GM12878 (cell line): ENCODE data around the gene DIP2C. TPM values are rescaled to one million over a fixed set of nuclear protein-coding genes. Genes with fewer than 3 reads are reported as not detected.

Source experiments
- ATAC-seq: fragments of 200-7000 bp; cut with Tn5 transposase; 3 replicates; pipeline ENCODE4 v1.9.1; 2020; ENCODE audit warnings: mild to moderate bottlenecking, moderate library complexity
- BruUV-seq: library from RNA; stranded (reverse); fragments of 400-500 nt; replicated peaks from 2 replicates; lab custom pipeline; 2021; lab: Mats Ljungman, UMichigan
- CTCF ChIA-PET: fragments of 300-600 bp; sonication (Branson Sonifier 250); formaldehyde crosslinking; extraction: SDS; loops from one replicate; lab custom pipeline; 2021; ENCODE audit warnings: inconsistent platforms; lab: Yijun Ruan, JAX
- POLR2A ChIA-PET: fragments of 350-600 bp; formaldehyde crosslinking; extraction: SDS; loops from one replicate; lab custom pipeline; 2021; ENCODE audit warnings: inconsistent platforms; lab: Charles Lee
- RAD21 ChIA-PET: fragments of 300-600 bp; sonication (Branson Sonifier 250); formaldehyde crosslinking; loops from one replicate; lab custom pipeline; 2023; ENCODE audit warnings: antibody characterized with exemption; ENCODE audit not compliant: unreplicated experiment; lab: Charles Lee
- SMC1A ChIA-PET: fragments of 300-600 bp; sonication (Branson Sonifier 250); formaldehyde crosslinking; loops from one replicate; lab custom pipeline; 2023; ENCODE audit not compliant: unreplicated experiment, uncharacterized antibody; lab: Charles Lee
- DNase-seq: peaks from one replicate; pipeline ENCODE4 v3.0.0-alpha.2; 2011; ENCODE audit warnings: low read depth, low spot score
- FAIRE-seq: peaks from 3 replicates; lab custom pipeline; 2011; peaks lifted over from hg19 to GRCh38; lab: Jason Lieb, UNC
- H2AFZ ChIP-seq: 2 replicates; pipeline ENCODE4 v1.6.0; 2011; ENCODE audit warnings: low read depth, low read length, control low read depth; ENCODE audit not compliant: control insufficient read depth
- H3K27ac ChIP-seq: 2 replicates; pipeline ENCODE4 v1.5.1; 2011; ENCODE audit warnings: control low read depth; ENCODE audit not compliant: control insufficient read depth, insufficient read depth
- H3K27me3 ChIP-seq, 2 experiments: replicated peaks in 1 of 2; 2 replicates each; pipeline versions ENCODE4 v1.6.0 to v1.6.1; 2011; ENCODE audit warnings: low read length in 1 of 2; ENCODE audit not compliant: control insufficient read depth in 2 of 2, insufficient read depth in 2 of 2
- H3K36me3 ChIP-seq, 2 experiments: 2 replicates each; pipeline ENCODE4 v1.5.1; 2011; ENCODE audit warnings: low read length in 1 of 2; ENCODE audit not compliant: control insufficient read depth in 2 of 2, insufficient read depth in 2 of 2
- H3K4me1 ChIP-seq: 2 replicates; pipeline ENCODE4 v1.6.1; 2011; ENCODE audit warnings: mild to moderate bottlenecking, low read length, moderate library complexity, mixed read lengths; ENCODE audit not compliant: control insufficient read depth, insufficient read depth
- H3K4me2 ChIP-seq: 2 replicates; pipeline ENCODE4 v1.6.0; 2011; ENCODE audit warnings: control low read depth; ENCODE audit not compliant: control insufficient read depth, insufficient read depth
- H3K4me3 ChIP-seq: fragments of 200-600 bp; sonication (generic); 2 replicates; pipeline ENCODE4 v1.5.1; 2016
- H3K79me2 ChIP-seq: 2 replicates; pipeline ENCODE4 v1.6.0; 2011; ENCODE audit warnings: low read length; ENCODE audit not compliant: control insufficient read depth, insufficient read depth
- H3K9ac ChIP-seq: 2 replicates; pipeline ENCODE4 v1.8.0; 2011; ENCODE audit warnings: low read length, control low read depth, mixed read lengths; ENCODE audit not compliant: control insufficient read depth, insufficient read depth
- H3K9me3 ChIP-seq: replicated peaks from 3 replicates; pipeline ENCODE4 v1.5.1; 2011; ENCODE audit warnings: mild to moderate bottlenecking, low read length; ENCODE audit not compliant: control insufficient read depth, insufficient read depth
- H4K20me1 ChIP-seq: 2 replicates; pipeline ENCODE4 v1.6.0; 2011; ENCODE audit not compliant: control insufficient read depth, insufficient read depth
- BMI1 ChIP-seq: fragments of 450-650 bp; IDR thresholded peaks from 2 replicates; pipeline ENCODE4 v1.6.1; 2016; ENCODE audit warnings: mild to moderate bottlenecking, moderate library complexity, borderline replicate concordance
- FOXM1 ChIP-seq: IDR thresholded peaks from 2 replicates; pipeline ENCODE4 v1.6.1; 2012; ENCODE audit warnings: low read depth, mild to moderate bottlenecking, inconsistent platforms, low read length, moderate library complexity
- GATAD2B ChIP-seq: fragments of 450-650 bp; conservative IDR thresholded peaks from 2 replicates; pipeline ENCODE4 v1.6.1; 2017; ENCODE audit warnings: low read depth, mild to moderate bottlenecking, moderate library complexity
- HCFC1 ChIP-seq: fragments of 150-350 bp; IDR thresholded peaks from 2 replicates; pipeline ENCODE4 v1.6.1; 2014; ENCODE audit warnings: low read length
- NFYB ChIP-seq: IDR thresholded peaks from 2 replicates; pipeline ENCODE4 v1.6.1; 2011; ENCODE audit warnings: low read depth, mild to moderate bottlenecking, low read length, improper control_type of control experiment, moderate library complexity; ENCODE audit not compliant: insufficient read depth
- POLR2AphosphoS2 ChIP-seq: IDR thresholded peaks from 2 replicates; pipeline ENCODE4 v1.6.1; 2011; ENCODE audit warnings: low read depth, mild to moderate bottlenecking, low read length, improper control_type of control experiment, moderate library complexity
- RBBP5 ChIP-seq: fragments of 200-600 bp; sonication (generic); conservative IDR thresholded peaks from 2 replicates; pipeline ENCODE4 v1.6.1; 2016
- RFX5 ChIP-seq: IDR thresholded peaks from 2 replicates; pipeline ENCODE4 v1.6.1; 2011; ENCODE audit warnings: low read depth, low read length, improper control_type of control experiment
- SREBF1 ChIP-seq: IDR thresholded peaks from 2 replicates; pipeline ENCODE4 v1.6.1; 2012; ENCODE audit warnings: mild to moderate bottlenecking, low read length
- WGBS: methylation state at CpG from one replicate; pipeline ENCODE4 v1.1.6; 2016; ENCODE audit warnings: low lambda C conversion rate; ENCODE audit not compliant: insufficient replicate concordance, insufficient coverage; ENCODE audit errors: missing lambda C conversion rate; 5-methylcytosine and 5-hydroxymethylcytosine counted together
- in situ Hi-C: fragments of 300-500 bp; cut with MboI; formaldehyde crosslinking; loops from 9 replicates; pipeline ENCODE4 v1.14.3; 2018; ENCODE audit warnings: mixed read lengths
- intact Hi-C: fragments of 100-400 bp; cut with micrococcal nuclease; formaldehyde crosslinking; loops from one replicate; pipeline ENCODE4 v1.14.2; 2022; ENCODE audit not compliant: unreplicated experiment
- polyA plus RNA-seq, 11 experiments: library from polyadenylated mRNA; depleted of rRNA in 4 of 11; unstranded in 6 of 11; stranded (reverse) in 5 of 11; fragments of >200 nt; fragmentation: Nextera tagmentation in 4 of 11; fragmentation: Illumina TruSeq in 1 of 11; extraction: Ambion mirVana in 4 of 11; extraction: Trizol in 1 of 11; gene quantifications; 1 replicate in 1 of 11; 2 replicates in 10 of 11; pipeline versions ENCODE4 v1.2.1 to v1.2.3, GENCODE V29; 2011 to 2016; ENCODE audit warnings: inconsistent platforms in 2 of 11, missing spikeins in 2 of 11, low read depth in 1 of 11
- total RNA-seq, 4 experiments: library from RNA; depleted of rRNA in 3 of 4; stranded (reverse); fragments of >200 nt in 3 of 4; fragmentation: Illumina TruSeq in 1 of 4; extraction: Trizol in 1 of 4; gene quantifications; 2 replicates each; pipeline versions ENCODE4 v1.2.1 to v1.2.3, GENCODE V29; 2013 to 2021

The DIP2C gene
- total and polyA plus RNA-seq, 10 of the 15 experiments (the other 5 are each of a cell fraction or from before 2014, with no cell fraction given) = 0.01 to 0.10 (median 0.06) TPM

DNA sequence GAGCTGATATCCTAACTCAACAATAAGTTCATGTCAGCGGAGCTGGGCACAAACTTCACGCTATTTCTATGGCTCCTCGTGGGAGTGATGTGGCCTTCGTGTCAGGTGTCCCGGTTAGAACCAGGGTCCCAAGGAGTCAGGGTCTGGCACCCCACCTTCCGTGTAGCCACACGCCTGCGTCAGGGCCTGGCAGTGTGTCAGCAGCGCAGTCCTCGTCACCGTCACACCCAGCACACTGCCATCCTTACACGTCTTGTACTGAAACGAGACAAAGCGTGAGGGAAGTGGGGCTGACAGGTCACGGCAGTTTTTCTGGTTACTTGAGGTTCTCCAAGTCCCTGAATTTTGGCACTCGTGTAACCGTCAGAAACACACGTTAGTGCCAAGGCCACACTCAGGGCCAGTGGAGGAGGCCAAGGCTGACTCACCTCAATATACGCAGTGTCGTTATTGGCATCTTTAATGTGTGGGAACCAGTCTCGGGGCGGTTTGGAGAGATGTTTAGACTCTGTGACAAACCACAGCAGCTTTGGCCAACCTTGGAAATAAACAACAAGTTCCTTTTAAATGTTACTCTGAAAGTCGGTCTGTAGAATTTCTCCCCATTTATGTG, 299.5 kb downstream of the DIP2C start:
- Histone ChIP-seq H2AFZ (no peak overlapping the region), H3K4me2 (no peak overlapping the region), H3K4me3 (no peak overlapping the region), H4K20me1 (no peaks in the 10 kb centered on the region), H3K79me2 (no peaks in the 10 kb centered on the region), H3K36me3 (no peaks in the 10 kb centered on the region), H3K9ac (no peak overlapping the region), H3K4me1 (no peaks in the 10 kb centered on the region), H3K27ac (no peak overlapping the region), H3K27me3 (no peaks in the 10 kb centered on the region; a peak in 1 of 4 replicates), H3K9me3 (no peaks in the 10 kb centered on the region)
- no peak for FAIRE-seq
- ChIA-PET POLR2A (no interaction called here), CTCF (no interaction called here), SMC1A (no interaction called here), RAD21 (no interaction called here)
- no TSS peak for BruUV-seq
- no peak for ATAC-seq
- DNase-seq = no peak
- intact Hi-C loops (no loop called here), in situ Hi-C loops (no loop called here)
- TF ChIP-seq RBBP5 (no peak), GATAD2B (no peak), NFYB (no peak)
- WGBS = 80% methylated on average over 23 of the region's 23 CpGs

DNA sequence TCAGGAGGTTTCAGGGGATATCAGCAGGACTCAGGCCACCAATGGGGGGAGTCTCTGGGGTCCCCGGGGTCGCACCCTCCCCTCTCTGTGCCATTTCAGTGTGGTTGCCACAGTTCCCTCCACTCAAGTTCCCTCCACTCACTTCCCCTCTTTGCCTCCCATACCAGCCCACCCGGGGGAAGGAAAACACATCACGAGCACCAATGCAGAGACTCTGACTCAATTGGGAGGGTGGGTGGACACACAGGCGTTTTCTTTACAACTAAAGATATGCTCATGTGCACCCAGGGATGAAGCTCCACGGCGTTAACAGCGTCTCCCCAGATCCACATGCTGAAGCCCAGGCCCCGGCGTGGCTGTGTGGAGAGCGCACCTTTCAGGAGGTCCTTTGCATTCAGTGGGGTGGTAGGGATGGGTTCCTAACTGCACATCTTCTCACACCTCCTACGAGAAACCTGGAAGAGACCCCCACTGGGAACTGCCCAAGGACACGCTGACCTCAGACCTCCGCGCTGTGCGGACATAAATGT, 300.1 kb downstream of the DIP2C start:
- BruUV-seq = no TSS peak
- no peaks in the 10 kb centered on the region for H3K9me3 ChIP-seq
- no peak for ATAC-seq
- WGBS = 48% methylated on average over 16 of the region's 16 CpGs
- no peak overlapping the region for H3K4me3 ChIP-seq
- FAIRE-seq = no peak
- H3K27ac ChIP-seq = no peak overlapping the region
- H3K27me3 ChIP-seq = no peaks in the 10 kb centered on the region; a peak in 1 of 4 replicates
- no peaks in the 10 kb centered on the region for H3K4me1 ChIP-seq
- TF ChIP-seq FOXM1 (no peak), NFYB (no peak), POLR2AphosphoS2 (no peak), BMI1 (no peak), RFX5 (no peak), SREBF1 (no peak), HCFC1 (no peak)
- no peak overlapping the region for H3K4me2 ChIP-seq
- H2AFZ ChIP-seq = no peak overlapping the region
- H4K20me1 ChIP-seq = no peaks in the 10 kb centered on the region
- intact Hi-C loops (no loop called here), in situ Hi-C loops (no loop called here)
- no peak overlapping the region for H3K9ac ChIP-seq
- RAD21 ChIA-PET = no interaction called here
- no peaks in the 10 kb centered on the region for H3K36me3 ChIP-seq
- SMC1A ChIA-PET = no interaction called here
- H3K79me2 ChIP-seq = no peaks in the 10 kb centered on the region
- DNase-seq = no peak
- CTCF ChIA-PET = no interaction called here
- POLR2A ChIA-PET = no interaction called here
